SK-N-SH treated with all-trans-retinoic acid at 6 μM for 48 hours (cell line): ENCODE measurements around the gene PYDC1.

Experiments
- ARNTL ChIP-seq: fragments of 450-650 bp; formaldehyde crosslinking; IDR thresholded peaks from 2 replicates; pipeline ENCODE4 v1.5.0; 2020; ENCODE audit warnings: low read depth, mild to moderate bottlenecking, moderate library complexity, borderline replicate concordance
- BACH2 ChIP-seq: fragments of 250-450 bp; sonication (Bioruptor Pico); IDR thresholded peaks from 2 replicates; pipeline ENCODE4 v1.9.0; 2021; ENCODE audit warnings: mild to moderate bottlenecking, borderline replicate concordance
- PATZ1 ChIP-seq: fragments of 250-450 bp; sonication (Bioruptor Pico); IDR thresholded peaks from 2 replicates; pipeline ENCODE4 v1.8.0; 2020; ENCODE audit warnings: mild to moderate bottlenecking, moderate library complexity, borderline replicate concordance
- SNAI2 ChIP-seq: fragments of 250-450 bp; sonication (Bioruptor Pico); IDR thresholded peaks from 2 replicates; pipeline ENCODE4 v1.5.0; 2020; ENCODE audit warnings: mild to moderate bottlenecking, moderate library complexity
- TCF4 ChIP-seq: fragments of 250-450 bp; sonication (Bioruptor Pico); IDR thresholded peaks from 2 replicates; pipeline ENCODE4 v1.8.0; 2021; ENCODE audit warnings: mild to moderate bottlenecking, moderate library complexity, borderline replicate concordance
- ZNF70 ChIP-seq: fragments of 450-650 bp; formaldehyde crosslinking; IDR thresholded peaks from 2 replicates; pipeline ENCODE4 v1.5.0; 2020; ENCODE audit warnings: mild to moderate bottlenecking, moderate library complexity
- TF ChIP-seq, protein P1 (sequence below): fragments of 250-450 bp; sonication (Bioruptor Pico); IDR thresholded peaks from 2 replicates; pipeline ENCODE4 v1.8.0; 2021; ENCODE audit warnings: low read depth, mild to moderate bottlenecking, moderate library complexity, borderline replicate concordance

DNA sequence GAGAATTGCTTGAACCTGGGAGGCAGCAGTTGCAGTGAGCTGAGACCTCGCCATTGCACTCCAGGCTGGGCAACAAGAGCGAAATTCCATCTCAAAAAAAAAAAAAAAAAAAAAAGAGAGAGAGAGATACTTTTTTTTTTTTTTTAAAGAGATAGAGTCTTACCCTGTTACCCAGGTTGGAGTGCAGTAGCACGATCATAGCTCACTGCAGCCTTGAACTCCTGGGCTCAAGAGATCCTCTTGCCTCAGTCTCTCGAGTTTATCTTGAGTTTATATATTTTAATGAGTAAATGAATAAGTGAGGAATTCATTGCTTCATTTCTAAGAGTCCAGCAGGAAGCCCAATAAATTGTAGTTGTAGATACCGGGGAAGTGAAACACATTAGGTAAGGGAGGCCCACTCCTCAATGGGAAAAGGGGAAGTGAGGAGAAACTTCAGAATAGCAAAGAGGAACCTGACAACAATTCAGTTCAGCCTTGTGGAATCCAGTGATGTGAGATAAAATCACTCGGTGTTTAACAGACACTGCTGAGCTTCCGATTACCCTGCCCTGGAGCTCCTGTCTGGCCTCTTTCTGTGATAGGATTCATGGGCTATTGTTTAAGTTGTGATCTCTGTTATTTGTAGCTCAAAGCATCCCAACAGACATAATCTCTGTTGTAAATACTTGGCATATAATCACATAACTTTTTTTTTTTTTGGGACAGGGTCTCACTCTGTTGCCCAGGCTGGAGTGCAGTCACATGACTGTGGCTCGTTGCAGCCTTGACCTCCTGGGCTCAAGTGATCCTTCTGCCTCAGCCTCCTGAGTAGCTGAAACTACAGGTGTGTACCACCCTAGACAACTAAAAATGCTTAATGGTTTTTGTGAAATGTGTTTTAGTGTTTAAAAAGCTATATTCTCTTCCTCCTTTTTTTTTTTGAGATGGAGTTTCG, 27.1 kb upstream of the PYDC1 start:
- TF ChIP-seq ZNF70 (CRISPR knock-in tag) = no peak
- TF ChIP-seq, protein P1, sequence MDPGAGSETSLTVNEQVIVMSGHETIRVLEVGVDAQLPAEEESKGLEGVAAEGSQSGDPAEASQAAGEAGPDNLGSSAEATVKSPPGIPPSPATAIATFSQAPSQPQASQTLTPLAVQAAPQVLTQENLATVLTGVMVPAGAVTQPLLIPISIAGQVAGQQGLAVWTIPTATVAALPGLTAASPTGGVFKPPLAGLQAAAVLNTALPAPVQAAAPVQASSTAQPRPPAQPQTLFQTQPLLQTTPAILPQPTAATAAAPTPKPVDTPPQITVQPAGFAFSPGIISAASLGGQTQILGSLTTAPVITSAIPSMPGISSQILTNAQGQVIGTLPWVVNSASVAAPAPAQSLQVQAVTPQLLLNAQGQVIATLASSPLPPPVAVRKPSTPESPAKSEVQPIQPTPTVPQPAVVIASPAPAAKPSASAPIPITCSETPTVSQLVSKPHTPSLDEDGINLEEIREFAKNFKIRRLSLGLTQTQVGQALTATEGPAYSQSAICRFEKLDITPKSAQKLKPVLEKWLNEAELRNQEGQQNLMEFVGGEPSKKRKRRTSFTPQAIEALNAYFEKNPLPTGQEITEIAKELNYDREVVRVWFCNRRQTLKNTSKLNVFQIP (CRISPR knock-in tag) = no peak
- no peak for TF ChIP-seq TCF4
- no peak for TF ChIP-seq ARNTL
- TF ChIP-seq SNAI2 = no peak
- no peak for TF ChIP-seq PATZ1
- TF ChIP-seq BACH2 (CRISPR knock-in tag) = no peak
